PC-9 (cell line): ENCODE data around the gene ZFP1. TPM values are rescaled to one million over a fixed set of nuclear protein-coding genes. Genes with fewer than 3 reads are reported as not detected.
A peak's percentile ranks its signal among the peaks of the same experiment; 100 is the strongest.

ENCODE experiments used
- BruUV-seq: library from RNA; stranded (reverse); fragments of 400-500 nt; replicated peaks from 2 replicates; lab custom pipeline; 2021; lab: Mats Ljungman, UMichigan
- CTCF ChIA-PET: fragments of 300-600 bp; sonication (Branson Sonifier 250); formaldehyde crosslinking; loops from one replicate; lab custom pipeline; 2022; ENCODE audit warnings: antibody characterized with exemption; lab: Charles Lee
- POLR2A ChIA-PET: fragments of 300-600 bp; sonication (Branson Sonifier 250); formaldehyde crosslinking; loops from one replicate; lab custom pipeline; 2022; ENCODE audit warnings: antibody characterized with exemption; ENCODE audit not compliant: unreplicated experiment; lab: Charles Lee
- DNase-seq, 2 experiments: peaks; one replicate each; pipeline versions ENCODE4 v3.0.0 to v3.0.0-alpha.2; 2015 to 2022; ENCODE audit warnings: mixed read lengths in 1 of 2
- H2AFZ ChIP-seq: fragments of 200-600 bp; sonication (generic); 2 replicates; pipeline ENCODE4 v1.8.1; 2017; ENCODE audit warnings: antibody characterized with exemption
- H3F3A ChIP-seq: fragments of 200-600 bp; sonication (generic); 2 replicates; pipeline ENCODE4 v1.8.1; 2017; ENCODE audit warnings: antibody characterized with exemption, mild to moderate bottlenecking, low read depth; ENCODE audit not compliant: insufficient read depth
- H3K27ac ChIP-seq: fragments of 200-600 bp; sonication (generic); 2 replicates; pipeline ENCODE4 v1.6.1; 2016; ENCODE audit warnings: mixed run types
- H3K27me3 ChIP-seq: fragments of 200-600 bp; sonication (generic); 2 replicates; pipeline ENCODE4 v1.6.1; 2016; ENCODE audit warnings: low read depth, mixed run types; ENCODE audit not compliant: insufficient read depth
- H3K36me3 ChIP-seq: fragments of 200-600 bp; sonication (generic); 2 replicates; pipeline ENCODE4 v1.6.1; 2016; ENCODE audit warnings: low read depth, mixed run types
- H3K4me1 ChIP-seq: fragments of 200-600 bp; sonication (generic); replicated peaks from 2 replicates; pipeline ENCODE4 v1.6.1; 2016; ENCODE audit warnings: mixed run types; ENCODE audit not compliant: insufficient read depth
- H3K4me2 ChIP-seq: fragments of 200-600 bp; sonication (generic); 2 replicates; pipeline ENCODE4 v1.6.1; 2017; ENCODE audit warnings: mixed run types
- H3K4me3 ChIP-seq: fragments of 200-600 bp; sonication (generic); 2 replicates; pipeline ENCODE4 v1.6.1; 2016; ENCODE audit warnings: mixed run types
- H3K79me2 ChIP-seq: fragments of 200-600 bp; sonication (generic); 2 replicates; pipeline ENCODE4 v1.6.1; 2017; ENCODE audit warnings: low read depth, mixed run types
- H3K9me2 ChIP-seq: fragments of 200-600 bp; sonication (generic); 2 replicates; pipeline ENCODE4 v1.8.1; 2017; ENCODE audit warnings: mild to moderate bottlenecking; ENCODE audit not compliant: insufficient read depth
- H3K9me3 ChIP-seq: fragments of 200-600 bp; sonication (generic); 2 replicates; pipeline ENCODE4 v1.8.1; 2016; ENCODE audit warnings: low read depth; ENCODE audit not compliant: insufficient read depth
- H4K20me1 ChIP-seq: fragments of 200-600 bp; sonication (generic); 2 replicates; pipeline ENCODE4 v1.8.1; 2017; ENCODE audit not compliant: insufficient read depth
- CTCF ChIP-seq: fragments of 200-600 bp; sonication (generic); conservative IDR thresholded peaks from 2 replicates; pipeline ENCODE4 v1.6.1; 2017; ENCODE audit warnings: mixed run types, antibody characterized with exemption, mild to moderate bottlenecking, moderate library complexity
- EZH2 ChIP-seq: fragments of 200-600 bp; sonication (generic); IDR thresholded peaks from 2 replicates; pipeline ENCODE4 v1.8.0; 2017; ENCODE audit warnings: antibody characterized with exemption, low read depth
- intact Hi-C: fragments of 100-400 bp; cut with micrococcal nuclease; formaldehyde crosslinking; loops from one replicate; pipeline ENCODE4 v1.10.0; 2022; ENCODE audit not compliant: unreplicated experiment
- total RNA-seq: library from RNA; stranded (reverse); gene quantifications from 2 replicates; pipeline ENCODE4 v1.2.3, GENCODE V29; 2021

The ZFP1 gene
- total RNA-seq, 1 experiment from 2014 or later, result 10.9 TPM

- H3K79me2 ChIP-seq, result peaks cover 29% of the 10 kb centered on the region
- no peak for DNase-seq
- no peaks in the 10 kb centered on the region for H3K27me3 ChIP-seq
- H3K4me1 ChIP-seq, result peaks cover 9% of the 10 kb centered on the region; the same call in 1 of the 2 replicates
- peak overlapping the region; percentile 77 for H3K4me2 ChIP-seq
- CTCF ChIA-PET, result no interaction called here
- peak overlapping the region; percentile 99 for H3K4me3 ChIP-seq
- intact Hi-C loops, result no loop called here
- peaks cover 26% of the 10 kb centered on the region for H3K9me3 ChIP-seq
- H3F3A ChIP-seq, result no peaks in the 10 kb centered on the region; the same call in 1 of the 2 replicates
- H3K36me3 ChIP-seq, result peaks cover 26% of the 10 kb centered on the region
- POLR2A ChIA-PET, result no interaction called here
- H3K9me2 ChIP-seq, result no peaks in the 10 kb centered on the region
- peak overlapping the region; percentile 100 for H2AFZ ChIP-seq
- no TSS peak for BruUV-seq
- 0 out of 2 replicates have a peak, but pooled peaks cover 5% of the 10 kb centered on the region for H4K20me1 ChIP-seq
- no peak overlapping the region for H3K27ac ChIP-seq
- TF ChIP-seq EZH2 (no peak), CTCF (no peak)
Observed at GRCh38 chr16:75147968-75148310, 385 bp upstream of the ZFP1 start.

GRCh38 chr16:75151798-75152197, 3.5 kb downstream of the ZFP1 start:
- CTCF ChIA-PET, result no interaction called here
- intact Hi-C loops, result no loop called here
- H3K4me3 ChIP-seq, result no peak overlapping the region

GRCh38 chr16:75152635-75153034, 4.3 kb downstream of the ZFP1 start:
- Histone ChIP-seq H3K36me3 (peaks cover 38% of the 10 kb centered on the region), H3K27ac (no peak overlapping the region), H3F3A (no peaks in the 10 kb centered on the region; the same call in 1 of the 2 replicates), H3K79me2 (peaks cover 29% of the 10 kb centered on the region), H4K20me1 (0 out of 2 replicates have a peak, but pooled peaks cover 3% of the 10 kb centered on the region), H3K9me2 (no peaks in the 10 kb centered on the region), H3K4me3 (no peak overlapping the region), H2AFZ (no peak overlapping the region), H3K9me3 (peaks cover 30% of the 10 kb centered on the region), H3K4me2 (no peak overlapping the region), H3K27me3 (no peaks in the 10 kb centered on the region), H3K4me1 (peaks cover 9% of the 10 kb centered on the region; the same call in 1 of the 2 replicates)
- no peak for DNase-seq
- POLR2A ChIA-PET, result no interaction called here
- TF ChIP-seq CTCF (no peak), EZH2 (no peak)
- intact Hi-C loops, result no loop called here
- no TSS peak for BruUV-seq
- CTCF ChIA-PET, result no interaction called here

More at GRCh38 chr16:75151798-75152197, 3.5 kb downstream of the ZFP1 start:
- Histone ChIP-seq H3K4me1 (peaks cover 9% of the 10 kb centered on the region; the same call in 1 of the 2 replicates), H2AFZ (no peak overlapping the region), H4K20me1 (0 out of 2 replicates have a peak, but pooled peaks cover 5% of the 10 kb centered on the region), H3K79me2 (peaks cover 29% of the 10 kb centered on the region), H3K9me3 (peaks cover 30% of the 10 kb centered on the region), H3K27me3 (no peaks in the 10 kb centered on the region), H3K9me2 (no peaks in the 10 kb centered on the region), H3K36me3 (peaks cover 38% of the 10 kb centered on the region), H3K4me2 (no peak overlapping the region), H3F3A (no peaks in the 10 kb centered on the region; the same call in 1 of the 2 replicates), H3K27ac (no peak overlapping the region)
- no peak for DNase-seq
- BruUV-seq, result no TSS peak
- POLR2A ChIA-PET, result no interaction called here
- TF ChIP-seq CTCF, result no peak
- no peak for TF ChIP-seq EZH2
